ENCODE measurements around the gene GNG10. TPM values are rescaled to one million over a fixed set of nuclear protein-coding genes. Genes with fewer than 3 reads are reported as not detected.

The GNG10 gene
- total and polyA plus RNA-seq, 8 donors: 12.3 to 93.7 (median 55.1) TPM

DNA sequence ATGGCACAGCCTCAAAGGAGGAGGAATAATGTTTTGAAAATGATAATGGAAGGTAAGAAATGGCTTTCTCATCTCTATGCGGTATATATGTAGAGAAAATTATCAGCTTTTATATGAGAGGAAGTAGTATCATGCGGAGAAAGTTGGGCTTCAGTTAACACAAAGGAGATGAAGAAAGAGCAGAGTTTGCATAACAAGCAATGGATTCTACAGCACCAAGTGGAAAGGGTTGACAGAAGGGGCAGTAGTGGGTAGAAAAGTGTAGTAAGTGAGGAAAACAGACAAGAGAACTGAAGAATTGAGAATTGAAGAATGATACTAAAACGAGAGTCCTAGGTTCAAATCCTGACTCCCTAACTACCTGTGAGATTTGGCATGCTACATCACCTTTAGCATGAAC lies 51.0 kb downstream of the GNG10 start:
- Histone ChIP-seq H3K36me3 (no peaks in the 10 kb centered on the region), H3K27me3 (no peaks in the 10 kb centered on the region), H3K9me3 (no peaks in the 10 kb centered on the region), H3K4me3 (no peak overlapping the region), H3K4me1 (peaks cover 0 to 4% (median 0%) of the 10 kb centered on the region in 4 donors), H3K27ac (no peak overlapping the region)
- 93 to 99% (median 97%) methylated on average over 3 of the region's 3 CpGs for WGBS, 5 donors
- no peak for TF ChIP-seq POLR2AphosphoS5 (IDR thresholded peaks at IDR 0.05)
- no peak for TF ChIP-seq EP300 (IDR thresholded peaks at IDR 0.05)
- TF ChIP-seq, protein P1, sequence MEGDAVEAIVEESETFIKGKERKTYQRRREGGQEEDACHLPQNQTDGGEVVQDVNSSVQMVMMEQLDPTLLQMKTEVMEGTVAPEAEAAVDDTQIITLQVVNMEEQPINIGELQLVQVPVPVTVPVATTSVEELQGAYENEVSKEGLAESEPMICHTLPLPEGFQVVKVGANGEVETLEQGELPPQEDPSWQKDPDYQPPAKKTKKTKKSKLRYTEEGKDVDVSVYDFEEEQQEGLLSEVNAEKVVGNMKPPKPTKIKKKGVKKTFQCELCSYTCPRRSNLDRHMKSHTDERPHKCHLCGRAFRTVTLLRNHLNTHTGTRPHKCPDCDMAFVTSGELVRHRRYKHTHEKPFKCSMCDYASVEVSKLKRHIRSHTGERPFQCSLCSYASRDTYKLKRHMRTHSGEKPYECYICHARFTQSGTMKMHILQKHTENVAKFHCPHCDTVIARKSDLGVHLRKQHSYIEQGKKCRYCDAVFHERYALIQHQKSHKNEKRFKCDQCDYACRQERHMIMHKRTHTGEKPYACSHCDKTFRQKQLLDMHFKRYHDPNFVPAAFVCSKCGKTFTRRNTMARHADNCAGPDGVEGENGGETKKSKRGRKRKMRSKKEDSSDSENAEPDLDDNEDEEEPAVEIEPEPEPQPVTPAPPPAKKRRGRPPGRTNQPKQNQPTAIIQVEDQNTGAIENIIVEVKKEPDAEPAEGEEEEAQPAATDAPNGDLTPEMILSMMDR (IDR thresholded peaks at IDR 0.05): no peak
- no peak for TF ChIP-seq POLR2A (IDR thresholded peaks at IDR 0.05)
- DNase-seq: no peak
- intact Hi-C loops (cut with DNase I; ENCODE audit: low total_unique reads): no loop called here

DNA sequence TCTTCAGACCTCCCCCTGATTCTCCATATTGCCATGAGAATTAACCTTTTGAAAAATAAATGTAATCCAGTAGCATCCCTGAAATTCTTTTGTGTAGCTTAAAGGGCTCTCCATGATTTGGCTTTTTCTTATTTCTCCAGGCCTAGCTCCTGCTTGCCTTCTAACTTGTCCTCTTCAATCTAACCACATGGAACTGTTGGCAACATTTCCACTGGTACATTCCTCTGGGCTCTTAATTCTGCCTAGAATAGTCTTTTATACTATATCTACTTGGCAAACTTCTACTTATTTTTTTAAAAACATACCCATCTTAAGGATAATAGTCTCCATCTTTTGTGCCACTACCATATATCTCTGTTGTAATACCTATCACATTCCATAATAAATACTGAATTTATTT lies 54.1 kb downstream of the GNG10 start:
- Histone ChIP-seq H3K36me3 (no peaks in the 10 kb centered on the region), H3K27ac (no peak overlapping the region)

DNA sequence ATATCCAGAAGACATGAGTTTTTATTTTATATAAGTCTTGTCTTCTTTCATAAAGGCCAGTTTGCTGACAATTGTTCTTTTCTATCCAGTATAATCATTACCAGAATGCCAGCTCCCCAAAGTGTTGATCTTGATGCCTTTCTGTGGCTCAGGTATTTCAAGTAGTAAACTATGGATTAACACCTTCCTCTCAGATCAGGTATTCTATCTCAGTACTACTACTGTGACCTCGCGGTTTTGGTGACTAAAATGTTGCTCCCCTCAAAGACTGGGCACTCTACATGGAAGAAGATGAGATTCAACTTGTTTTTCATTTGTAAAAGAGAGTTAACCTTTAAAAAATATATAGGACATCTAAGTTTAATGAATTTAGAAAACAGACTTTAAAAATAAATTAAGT lies 58.1 kb downstream of the GNG10 start:
- intact Hi-C loops (cut with DNase I; ENCODE audit: low total_unique reads): no loop called here
- Histone ChIP-seq H3K36me3 (no peaks in the 10 kb centered on the region), H3K27me3 (no peaks in the 10 kb centered on the region), H3K4me1 (peaks cover 0 to 11% (median 0%) of the 10 kb centered on the region in 4 donors), H3K9me3 (no peaks in the 10 kb centered on the region), H3K4me3 (no peak overlapping the region), H3K27ac (no peak overlapping the region)
- TF ChIP-seq POLR2A (IDR thresholded peaks at IDR 0.05) (no peak), POLR2AphosphoS5 (IDR thresholded peaks at IDR 0.05) (no peak), EP300 (IDR thresholded peaks at IDR 0.05) (no peak)
- TF ChIP-seq, protein P1 (IDR thresholded peaks at IDR 0.05): no peak
- 95 to 100% (median 98%) methylated on average over 2 of the region's 2 CpGs for WGBS, 5 donors
- no peak for DNase-seq

More for the DNA sequence above, 54.1 kb downstream of the GNG10 start:
- TF ChIP-seq, protein P1 (IDR thresholded peaks at IDR 0.05): no peak
- TF ChIP-seq POLR2AphosphoS5 (IDR thresholded peaks at IDR 0.05) (no peak), POLR2A (IDR thresholded peaks at IDR 0.05) (no peak), EP300 (IDR thresholded peaks at IDR 0.05) (no peak)
- Histone ChIP-seq H3K9me3 (no peaks in the 10 kb centered on the region), H3K4me3 (no peak overlapping the region), H3K4me1 (peaks cover 0 to 11% (median 0%) of the 10 kb centered on the region in 4 donors), H3K27me3 (no peaks in the 10 kb centered on the region)
- no peak for DNase-seq
- intact Hi-C loops (cut with DNase I; ENCODE audit: low total_unique reads): no loop called here

Other genes starting within 250 kb of the GNG10 start
- 100 to 1,000 TPM in 1 of 5 donors, 10 to 100 TPM in 4; 34.5 to 147 (median 77.1) TPM for gene ECPAS, start 177.2 kb upstream of the GNG10 start, total RNA-seq
- 10 to 100 TPM; 13.6 to 17.6 (median 13.8) TPM for gene ECPAS, start 177.2 kb upstream of the GNG10 start, polyA plus RNA-seq
- 10 to 100 TPM in 1 of 5 donors, 1 to 10 TPM in 3, not detected in 1; 1.8 to 29.7 (median 4.5) TPM for gene ZNF483, start 136.4 kb upstream of the GNG10 start, total RNA-seq
- gene ZNF483, start 136.4 kb upstream of the GNG10 start, polyA plus RNA-seq: under 1 TPM in 2 of 3 donors, not detected in 1; 0.06 to 0.38 TPM
- gene PTGR1, start 62.0 kb upstream of the GNG10 start, total RNA-seq: 100 to 1,000 TPM in 4 of 5 donors, 10 to 100 TPM in 1; 35.6 to 378 (median 145) TPM
- gene PTGR1, start 62.0 kb upstream of the GNG10 start, polyA plus RNA-seq: 100 to 1,000 TPM in 1 of 3 donors, 10 to 100 TPM in 2; 31.1 to 222 (median 60.8) TPM
- gene DNAJC25, start 30.3 kb upstream of the GNG10 start, total RNA-seq: 10 to 100 TPM in 2 of 5 donors, 1 to 10 TPM in 2, not detected in 1; 1.3 to 44.0 (median 9.0) TPM
- gene DNAJC25, start 30.3 kb upstream of the GNG10 start, polyA plus RNA-seq: 1 to 10 TPM; 2.4 to 4.7 (median 4.3) TPM
- under 1 TPM in 1 of 5 donors, not detected in 4; 0.18 TPM for gene SHOC1, start 133.3 kb downstream of the GNG10 start, total RNA-seq
- under 1 TPM; 0.15 to 0.31 (median 0.19) TPM for gene SHOC1, start 133.3 kb downstream of the GNG10 start, polyA plus RNA-seq
- gene UGCG, start 235.2 kb downstream of the GNG10 start, total RNA-seq: 100 to 1,000 TPM in 1 of 5 donors, 10 to 100 TPM in 4; 19.2 to 182 (median 42.6) TPM
- gene UGCG, start 235.2 kb downstream of the GNG10 start, polyA plus RNA-seq: 10 to 100 TPM; 13.7 to 17.1 (median 16.6) TPM